ENCODE measurements around the gene CDC20B. TPM values are rescaled to one million over a fixed set of nuclear protein-coding genes. Genes with fewer than 3 reads are reported as not detected.

Gene CDC20B, protein sequence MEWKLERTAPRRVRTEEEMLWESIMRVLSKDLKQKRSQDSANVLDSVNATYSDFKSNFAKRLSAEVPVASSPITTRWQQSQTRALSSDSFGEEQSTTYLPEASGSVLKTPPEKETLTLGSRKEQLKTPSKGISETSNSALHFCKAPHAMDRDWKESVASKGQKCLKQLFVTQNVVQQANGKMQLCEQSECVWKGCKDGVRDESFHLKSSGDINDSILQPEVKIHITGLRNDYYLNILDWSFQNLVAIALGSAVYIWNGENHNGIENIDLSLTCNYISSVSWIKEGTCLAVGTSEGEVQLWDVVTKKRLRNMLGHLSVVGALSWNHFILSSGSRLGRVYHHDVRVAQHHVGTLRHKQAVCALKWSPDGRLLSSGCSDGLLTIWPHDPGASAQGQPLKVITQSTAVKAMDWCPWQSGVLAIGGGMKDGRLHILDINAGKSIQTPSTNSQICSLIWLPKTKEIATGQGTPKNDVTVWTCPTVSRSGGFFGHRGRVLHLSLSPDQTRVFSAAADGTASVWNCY
- total RNA-seq = not detected in 2 replicates

DNA sequence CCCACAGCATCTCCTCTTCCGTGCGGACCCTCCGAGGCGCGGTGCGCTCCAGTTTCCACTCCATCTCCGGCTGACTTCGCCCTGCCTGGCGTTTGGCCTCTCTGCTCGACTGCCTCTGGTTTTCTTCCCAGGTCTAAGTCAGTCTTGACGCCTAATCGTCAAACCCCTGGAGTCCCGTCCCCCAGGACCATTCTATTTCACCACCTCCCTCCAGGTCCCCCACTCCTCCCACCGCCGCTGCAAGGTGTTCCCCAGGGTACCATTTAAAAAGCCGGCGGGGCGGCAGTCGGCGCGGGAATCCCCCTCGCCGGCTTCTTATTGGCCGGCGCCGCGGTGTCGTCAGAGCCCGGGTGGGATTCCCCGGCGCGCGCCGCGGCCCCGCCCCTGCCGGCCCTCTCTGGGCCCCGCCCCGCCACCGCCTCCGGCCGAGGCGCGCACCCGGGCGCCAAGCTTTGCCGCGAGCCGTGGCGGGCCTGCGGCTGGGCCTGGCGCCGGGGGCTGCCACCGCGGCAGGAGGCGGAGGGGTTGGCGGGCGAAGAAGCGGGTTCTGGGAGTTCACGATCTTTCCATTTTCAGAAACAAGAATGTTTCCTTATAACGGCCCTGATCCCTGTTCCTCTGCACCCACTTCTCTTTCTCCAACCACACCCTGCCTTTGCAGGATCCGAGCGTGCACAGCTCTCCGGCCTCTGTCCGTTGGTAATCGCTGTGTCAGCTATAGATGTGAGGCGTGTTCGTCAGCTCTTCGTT lies at the start of gene CDC20B:
Gene CDC20B, minus strand, starts transcription at position 241 of the 750 bp plus-strand sequence. Its CDS starts 177 bp downstream, at position 64.

DNA sequence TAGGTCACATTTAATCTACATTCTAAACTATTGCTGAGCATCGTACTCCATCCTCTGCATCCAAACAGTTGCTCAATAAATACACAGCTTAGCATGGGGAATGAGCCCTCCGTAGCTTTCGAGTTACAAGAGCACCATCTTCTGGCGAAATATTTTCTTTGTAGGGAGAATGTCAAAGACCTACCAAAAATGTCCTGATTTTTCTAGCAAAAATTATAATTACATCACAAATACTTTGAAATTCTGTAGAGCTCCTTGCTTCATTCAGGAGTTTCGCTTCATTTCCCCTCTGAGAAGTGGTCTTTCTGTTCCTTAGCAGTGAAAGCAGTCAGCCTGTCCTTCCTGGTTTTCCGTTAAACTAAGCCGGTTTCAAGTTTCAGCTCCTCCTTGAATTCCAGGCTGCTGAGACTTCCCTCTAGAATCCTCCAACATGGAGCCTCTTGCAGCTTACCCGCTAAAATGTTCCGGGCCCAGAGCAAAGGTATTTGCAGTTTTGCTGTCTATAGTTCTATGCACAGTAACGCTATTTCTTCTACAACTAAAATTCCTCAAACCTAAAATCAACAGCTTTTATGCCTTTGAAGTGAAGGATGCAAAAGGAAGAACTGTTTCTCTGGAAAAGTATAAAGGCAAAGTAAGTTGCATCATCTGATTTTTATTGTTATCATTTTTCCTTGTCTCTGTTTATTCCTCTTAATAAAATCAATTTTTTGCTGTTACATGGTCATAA lies 13.0 kb downstream of the CDC20B start, which contains the start of gene GPX8:
Gene GPX8, plus strand, starts transcription at position 409 of the 730 bp plus-strand sequence. Its CDS starts 22 bp downstream, at position 431.

DNA sequence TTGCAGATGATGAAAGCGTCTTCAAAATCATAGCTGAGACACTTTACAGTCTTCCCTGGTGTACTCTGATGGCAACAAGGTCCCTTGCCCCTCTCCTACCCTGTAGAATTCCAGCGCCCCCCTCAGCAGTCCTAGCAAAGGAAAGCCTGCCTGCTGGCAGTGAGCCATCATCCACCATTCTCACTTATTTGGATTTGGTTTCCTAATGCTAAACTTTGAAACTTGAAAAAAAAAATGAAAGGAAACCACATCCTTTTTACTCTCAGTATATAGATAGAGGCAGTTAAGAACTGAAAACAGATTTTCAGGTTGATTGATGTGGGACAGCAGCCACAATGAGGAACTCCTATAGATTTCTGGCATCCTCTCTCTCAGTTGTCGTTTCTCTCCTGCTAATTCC lies 70.6 kb downstream of the CDC20B start, which contains the start of gene GZMA:
Gene GZMA, plus strand, starts transcription at position 299 of the 400 bp plus-strand sequence. Its CDS starts 37 bp downstream, at position 336.

Other genes with a start within 250 kb of the CDC20B start
- gene ESM1, start 187.6 kb downstream of the CDC20B start, total RNA-seq = 1.8 and 16.4 TPM in 2 replicates
- gene GZMK, start 148.9 kb downstream of the CDC20B start, total RNA-seq = not detected in 2 replicates
- gene GZMA, start 70.5 kb downstream of the CDC20B start, total RNA-seq = not detected in 2 replicates
- gene GPX8, start 13.0 kb downstream of the CDC20B start, total RNA-seq = 133 and 140 TPM in 2 replicates
- not detected in 2 replicates for gene MCIDAS, start 54.1 kb upstream of the CDC20B start, total RNA-seq
- gene CCNO, start 60.4 kb upstream of the CDC20B start, total RNA-seq = 0.97 TPM in 1 of 2 replicates, not detected in the other
- 16.8 and 31.8 TPM in 2 replicates for gene DHX29, start 134.5 kb upstream of the CDC20B start, total RNA-seq
- 30.5 and 60.3 TPM in 2 replicates for gene MTREX, start 134.8 kb upstream of the CDC20B start, total RNA-seq

Data from cardiac atrium fibroblast (primary cell).